Activated naive CD8-positive, alpha-beta T cell treated with anti-CD3 and anti-CD28 coated beads, Interleukin-2, amount 50 U/mL, for 16 hours (primary cell): ENCODE measurements around the gene CEP152.
"Not testable (repeated sequence)": the region's sequence is repeated elsewhere in the genome, so short reads cannot be mapped to it uniquely, and the experiment has no call there.

Experiments
- DNase-seq: peaks from one replicate; pipeline ENCODE4 v3.0.0-alpha.2; 2020; ENCODE audit warnings: low read depth, low spot score

Gene CEP152, protein sequence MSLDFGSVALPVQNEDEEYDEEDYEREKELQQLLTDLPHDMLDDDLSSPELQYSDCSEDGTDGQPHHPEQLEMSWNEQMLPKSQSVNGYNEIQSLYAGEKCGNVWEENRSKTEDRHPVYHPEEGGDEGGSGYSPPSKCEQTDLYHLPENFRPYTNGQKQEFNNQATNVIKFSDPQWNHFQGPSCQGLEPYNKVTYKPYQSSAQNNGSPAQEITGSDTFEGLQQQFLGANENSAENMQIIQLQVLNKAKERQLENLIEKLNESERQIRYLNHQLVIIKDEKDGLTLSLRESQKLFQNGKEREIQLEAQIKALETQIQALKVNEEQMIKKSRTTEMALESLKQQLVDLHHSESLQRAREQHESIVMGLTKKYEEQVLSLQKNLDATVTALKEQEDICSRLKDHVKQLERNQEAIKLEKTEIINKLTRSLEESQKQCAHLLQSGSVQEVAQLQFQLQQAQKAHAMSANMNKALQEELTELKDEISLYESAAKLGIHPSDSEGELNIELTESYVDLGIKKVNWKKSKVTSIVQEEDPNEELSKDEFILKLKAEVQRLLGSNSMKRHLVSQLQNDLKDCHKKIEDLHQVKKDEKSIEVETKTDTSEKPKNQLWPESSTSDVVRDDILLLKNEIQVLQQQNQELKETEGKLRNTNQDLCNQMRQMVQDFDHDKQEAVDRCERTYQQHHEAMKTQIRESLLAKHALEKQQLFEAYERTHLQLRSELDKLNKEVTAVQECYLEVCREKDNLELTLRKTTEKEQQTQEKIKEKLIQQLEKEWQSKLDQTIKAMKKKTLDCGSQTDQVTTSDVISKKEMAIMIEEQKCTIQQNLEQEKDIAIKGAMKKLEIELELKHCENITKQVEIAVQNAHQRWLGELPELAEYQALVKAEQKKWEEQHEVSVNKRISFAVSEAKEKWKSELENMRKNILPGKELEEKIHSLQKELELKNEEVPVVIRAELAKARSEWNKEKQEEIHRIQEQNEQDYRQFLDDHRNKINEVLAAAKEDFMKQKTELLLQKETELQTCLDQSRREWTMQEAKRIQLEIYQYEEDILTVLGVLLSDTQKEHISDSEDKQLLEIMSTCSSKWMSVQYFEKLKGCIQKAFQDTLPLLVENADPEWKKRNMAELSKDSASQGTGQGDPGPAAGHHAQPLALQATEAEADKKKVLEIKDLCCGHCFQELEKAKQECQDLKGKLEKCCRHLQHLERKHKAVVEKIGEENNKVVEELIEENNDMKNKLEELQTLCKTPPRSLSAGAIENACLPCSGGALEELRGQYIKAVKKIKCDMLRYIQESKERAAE (N-terminal part only)

DNA sequence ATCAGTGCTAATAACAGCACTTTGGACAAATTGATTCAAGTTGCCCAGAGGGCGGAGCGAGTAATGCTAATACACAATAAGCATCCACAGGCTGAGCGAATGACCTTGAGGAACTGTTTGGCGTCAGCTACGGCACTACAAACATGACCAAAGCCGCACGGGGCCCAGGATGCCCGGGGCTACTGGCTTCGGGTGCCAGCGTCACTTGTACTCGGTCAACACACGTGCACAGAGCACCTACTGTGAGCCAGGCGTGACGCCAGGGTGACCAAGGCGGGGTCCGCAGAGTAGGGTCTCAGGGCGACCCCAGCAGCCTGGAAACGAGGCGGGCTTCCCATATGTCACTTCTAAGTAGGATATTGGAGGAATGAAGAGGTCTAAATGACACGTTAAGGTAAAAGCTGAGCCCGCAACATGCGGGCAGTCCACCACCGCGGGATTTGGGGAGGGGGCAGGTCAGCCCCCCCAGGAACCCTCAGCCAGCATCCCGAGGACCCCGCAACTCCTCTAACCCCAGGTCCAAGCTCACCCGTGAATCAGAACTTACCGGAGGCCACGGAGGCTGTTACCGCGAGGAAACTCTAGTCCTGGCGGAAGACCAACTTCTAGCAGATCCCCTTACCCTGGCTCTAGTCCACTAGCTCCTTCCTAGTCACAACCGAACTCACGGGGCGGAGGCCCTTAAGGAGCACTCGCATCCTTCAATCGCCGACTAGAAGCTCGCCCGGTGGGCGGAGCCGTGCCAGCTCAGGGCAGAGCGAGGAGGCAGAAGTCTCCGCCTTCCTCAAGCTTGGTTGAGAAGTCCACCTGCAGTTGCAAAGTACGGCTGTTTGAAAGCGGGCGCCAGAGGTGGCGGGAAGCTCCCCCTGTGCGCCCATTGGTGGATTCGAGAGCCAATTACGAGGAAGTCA is at the start of gene CEP152:
TSS of gene CEP152 (minus strand) at position 656 of the 911 bp plus-strand sequence. CDS start 5,420 bp downstream, outside the sequence.
- DNase-seq: peak; percentile 95

DNA sequence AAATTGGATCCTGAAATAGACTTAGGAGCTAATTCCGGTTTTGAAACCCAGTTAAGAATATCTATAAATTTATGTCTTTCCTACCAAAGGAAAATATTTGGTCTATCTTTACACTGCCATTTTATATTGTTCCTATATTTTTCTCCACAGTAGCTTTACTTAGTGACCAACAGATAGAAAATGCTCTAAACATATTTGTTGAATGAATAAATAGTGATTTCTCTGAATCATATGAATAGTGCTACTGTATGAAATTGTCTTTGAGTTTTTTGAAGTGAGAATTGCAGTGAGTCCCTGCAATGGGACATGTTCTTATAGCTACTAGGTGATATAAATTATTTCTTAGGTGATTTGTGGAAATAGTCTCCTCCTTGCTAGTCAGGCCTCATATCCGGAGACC is 48.6 kb upstream of the CEP152 start:
- DNase-seq: no peak

DNA sequence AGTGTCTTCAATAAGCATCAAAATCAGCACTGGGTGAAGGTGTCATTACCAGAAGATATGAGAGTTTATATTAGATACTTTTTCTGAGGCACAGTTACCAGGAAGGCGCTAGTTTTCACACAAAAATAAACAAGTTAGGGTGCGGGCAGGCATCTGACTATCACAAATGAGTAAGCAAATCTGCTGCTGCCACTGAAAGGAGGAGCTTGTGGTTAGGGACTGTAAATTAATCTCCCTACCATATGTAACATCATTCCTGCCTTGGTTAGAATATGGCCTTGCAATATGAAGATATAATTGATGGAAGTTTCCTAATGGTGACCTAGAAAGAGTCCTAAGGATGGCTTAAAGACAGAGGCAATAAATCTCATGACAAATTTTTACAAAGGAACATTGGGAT is 47.5 kb upstream of the CEP152 start:
- DNase-seq: no peak

GRCh38 chr15:48856942-48857341 is 46.1 kb upstream of the CEP152 start:
- no peak for DNase-seq

DNA sequence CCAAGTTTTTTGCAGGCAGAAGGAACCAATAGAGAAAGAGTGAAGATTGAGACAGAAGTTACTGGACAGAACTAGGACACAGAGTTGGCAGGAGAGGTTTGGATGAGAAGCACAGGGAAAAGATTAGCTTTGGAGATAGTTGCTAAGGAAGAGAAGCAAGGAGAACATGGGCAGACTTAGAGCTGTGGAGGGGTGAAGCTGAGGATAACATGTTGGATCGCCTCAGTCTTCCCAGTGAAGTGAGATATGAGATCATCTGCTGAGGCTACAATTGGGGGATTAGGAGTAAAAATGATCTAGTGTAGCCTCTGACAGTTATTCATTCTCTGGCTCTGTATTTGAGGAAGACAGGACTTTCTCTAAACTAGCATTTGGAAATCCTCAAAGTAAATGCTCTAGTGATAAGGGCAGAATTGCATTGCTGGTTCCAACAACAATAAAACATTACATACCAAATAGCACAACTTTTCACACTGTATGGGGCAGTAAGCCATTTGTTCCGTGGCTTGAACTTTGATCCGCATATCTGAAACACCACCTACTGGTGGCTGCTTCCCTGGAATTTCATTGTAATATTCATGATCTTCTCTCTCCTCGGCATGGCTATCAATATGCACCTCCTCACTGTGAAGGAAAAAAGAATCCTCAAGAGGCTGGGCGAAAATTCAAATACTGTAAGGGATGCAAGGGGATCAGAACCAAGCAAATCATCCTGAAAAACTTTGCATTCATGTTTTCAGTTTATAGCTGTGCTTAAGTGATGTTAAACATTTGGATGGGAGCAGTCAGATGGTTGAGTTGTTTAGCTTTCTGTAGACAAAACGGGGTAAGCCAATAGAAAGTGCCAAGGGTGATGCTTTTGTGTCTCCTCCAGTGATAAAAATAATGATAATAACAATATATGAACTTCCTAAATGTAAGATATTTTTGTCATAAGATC is 44.9 kb upstream of the CEP152 start:
- DNase-seq: no peak

- not testable (repeated sequence) for DNase-seq
These were observed 43.6 kb upstream of the CEP152 start for GRCh38 chr15:48854434-48854833.

GRCh38 chr15:48851956-48852355 is 41.1 kb upstream of the CEP152 start:
- DNase-seq: no peak

DNA sequence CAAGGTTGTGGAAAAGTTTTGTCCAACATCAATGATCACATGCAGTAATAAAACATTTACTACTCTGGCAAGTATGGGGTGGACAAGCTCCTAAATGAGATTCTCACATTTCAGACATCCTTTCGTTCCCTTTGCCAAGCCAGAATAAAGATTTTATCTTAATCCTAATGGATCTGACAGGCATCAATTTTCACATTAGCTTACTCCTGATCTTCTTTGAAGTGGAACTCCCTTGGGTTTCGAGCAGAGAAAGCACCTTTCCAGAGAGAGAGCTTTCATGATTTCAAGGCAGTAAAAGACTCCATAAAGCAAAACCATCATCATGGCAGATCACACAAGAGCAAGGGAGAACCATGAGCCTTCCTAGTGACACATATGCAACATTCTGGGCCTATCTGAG is 39.8 kb upstream of the CEP152 start:
- no peak for DNase-seq

DNA sequence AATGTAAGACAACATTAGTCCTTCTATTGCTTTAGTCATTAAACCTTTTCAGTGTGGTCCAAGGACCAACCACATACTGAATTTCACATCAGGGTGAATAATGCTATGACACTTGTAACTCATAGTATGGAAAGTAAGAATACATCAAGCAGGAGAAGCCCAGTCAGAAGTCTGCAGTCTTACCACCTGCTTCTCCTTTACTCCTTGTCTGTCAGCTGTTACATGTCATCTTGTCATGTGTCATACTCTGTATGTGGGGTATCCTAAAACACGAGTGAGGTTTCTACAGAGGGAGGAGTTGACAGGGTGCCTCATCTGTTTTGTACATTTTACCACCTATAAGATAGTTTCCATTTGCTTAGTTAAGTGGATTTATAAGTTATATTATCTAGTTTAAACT is 34.3 kb upstream of the CEP152 start:
- no peak for DNase-seq

- DNase-seq: no peak
These were observed 31.6 kb upstream of the CEP152 start for GRCh38 chr15:48842501-48842900.

- no peak for DNase-seq
These were observed 23.9 kb upstream of the CEP152 start for GRCh38 chr15:48834756-48835155.

DNA sequence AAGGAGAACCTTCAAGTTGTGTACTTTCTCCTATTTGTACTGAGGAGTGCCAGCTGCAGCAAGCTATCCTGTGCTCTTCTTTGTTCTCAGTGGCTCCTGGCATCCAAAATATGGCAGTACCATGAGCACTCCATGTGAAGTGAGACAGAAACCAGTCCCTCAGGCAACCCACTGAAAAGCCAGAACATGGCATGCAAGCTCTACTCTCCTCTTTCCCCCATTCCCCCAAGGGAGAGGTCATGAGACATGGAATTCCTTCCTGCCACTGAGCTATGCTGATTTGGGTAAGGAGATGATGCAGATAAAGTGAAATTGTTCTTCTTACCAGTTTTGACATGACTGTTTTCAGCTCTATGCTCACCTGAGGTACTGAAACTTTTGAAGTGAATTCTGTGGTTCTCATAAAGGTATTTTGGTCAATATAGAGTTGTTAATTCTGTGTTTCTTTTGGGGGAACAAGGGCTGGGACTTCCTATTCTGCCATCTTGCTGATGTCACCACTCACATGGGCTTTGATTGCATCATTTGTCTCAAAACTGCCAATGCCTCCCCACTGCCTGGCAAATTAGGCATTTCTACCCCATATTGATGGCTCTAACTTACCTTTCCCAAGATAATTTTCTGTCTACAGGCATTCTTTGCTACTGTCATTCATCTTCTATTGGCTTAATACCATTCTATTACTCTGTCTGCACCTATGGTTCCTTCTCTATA is 22.8 kb upstream of the CEP152 start:
- no peak for DNase-seq

DNA sequence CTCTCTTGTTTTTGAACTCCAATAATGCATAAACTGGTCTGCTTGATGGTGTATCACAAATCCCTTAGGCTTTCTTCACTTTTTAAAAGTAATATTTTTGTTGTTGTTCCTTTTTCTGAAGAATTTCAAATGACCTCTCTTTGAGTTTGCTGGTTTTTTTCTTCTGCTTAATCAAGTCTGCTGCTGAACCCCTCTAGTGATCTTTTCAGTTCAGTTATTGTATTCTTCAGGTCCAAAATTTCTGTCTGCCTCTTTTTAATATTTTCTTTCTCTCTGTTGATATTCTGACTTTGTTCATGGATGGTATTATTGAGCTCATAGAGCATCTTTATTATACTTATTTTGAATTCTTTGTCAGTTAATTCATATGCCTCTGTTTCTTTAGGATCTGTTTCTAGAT is 21.8 kb upstream of the CEP152 start:
- no peak for DNase-seq

GRCh38 chr15:48828906-48829305 is 18.0 kb upstream of the CEP152 start:
- DNase-seq: no peak

DNA sequence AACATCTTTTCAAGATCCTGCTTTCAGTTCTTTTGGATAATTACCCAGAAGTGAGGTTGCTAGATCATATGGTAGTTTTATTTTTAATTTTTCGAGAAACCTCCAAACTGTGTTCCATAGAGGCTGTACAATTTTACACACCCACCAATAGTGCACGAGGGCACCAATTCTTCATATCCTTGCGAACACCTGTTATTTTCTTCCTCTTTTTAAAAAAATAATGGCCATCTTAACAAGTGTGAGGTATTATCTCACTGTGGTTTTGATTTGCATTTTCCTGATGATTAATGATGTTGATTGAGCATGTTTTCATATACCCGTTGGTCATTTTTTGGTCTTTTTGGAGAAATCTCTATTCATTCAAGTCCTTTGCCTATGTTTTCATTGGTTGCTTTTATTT is 17.6 kb upstream of the CEP152 start:
- DNase-seq: no peak

- no peak for DNase-seq
These were observed 14.2 kb upstream of the CEP152 start for GRCh38 chr15:48825075-48825474.

GRCh38 chr15:48823706-48824105 is 12.8 kb upstream of the CEP152 start:
- DNase-seq: no peak

- no peak for DNase-seq
These were observed 12.4 kb upstream of the CEP152 start for GRCh38 chr15:48823237-48823636.

- DNase-seq: no peak
These were observed 3.4 kb upstream of the CEP152 start for GRCh38 chr15:48814286-48814685.
